ENCODE measurements around the gene CDYL2. TPM values are rescaled to one million over a fixed set of nuclear protein-coding genes. Genes with fewer than 3 reads are reported as not detected.

Gene CDYL2
- total RNA-seq, 1 experiment from 2014 or later: 8.2 TPM

DNA sequence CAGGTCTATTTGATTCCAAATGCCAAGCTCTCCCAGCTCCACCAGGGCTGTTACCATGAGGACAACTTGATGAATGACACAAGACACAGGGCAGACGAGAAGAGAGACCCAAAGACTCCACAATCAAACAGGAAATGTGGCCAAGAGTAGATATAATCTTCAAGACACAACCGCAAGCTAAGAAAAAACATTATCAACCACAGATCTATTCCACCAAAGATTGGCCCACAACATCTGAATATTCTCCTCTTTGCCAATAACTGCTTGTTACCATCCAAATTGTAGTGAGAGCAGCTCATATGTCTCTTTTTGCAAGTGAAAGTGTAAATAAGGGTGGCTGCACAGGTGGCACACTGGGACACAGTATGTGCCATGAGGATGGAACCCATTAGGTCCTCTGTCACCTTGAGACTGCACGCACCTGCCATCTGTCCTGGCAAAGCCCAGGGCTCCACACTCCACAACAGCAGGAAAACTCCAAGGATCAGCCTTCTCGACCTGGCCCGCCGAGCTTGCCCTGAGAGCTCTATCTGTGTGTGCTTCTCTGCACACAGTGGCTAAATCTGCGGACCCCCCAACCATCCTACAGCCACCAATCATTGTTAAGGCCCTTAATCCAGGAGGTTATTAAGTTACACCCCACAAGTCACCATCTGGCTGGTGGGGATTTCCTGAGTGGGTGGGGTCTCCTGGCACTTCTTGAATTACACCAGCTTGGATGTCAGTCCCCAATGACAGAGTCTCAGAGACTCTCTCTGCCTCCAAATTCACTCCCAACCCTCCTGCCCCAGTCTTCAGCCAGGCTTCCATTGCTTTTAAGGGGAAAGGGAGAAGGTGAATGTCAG is 213.1 kb downstream of the CDYL2 start (continued):
- TF ChIP-seq TEAD1 (CRISPR knock-in tag; IDR thresholded peaks at IDR 0.05) (no peak), FOXK1 (CRISPR knock-in tag; IDR thresholded peaks at IDR 0.05) (no peak), ESRRA (CRISPR knock-in tag; IDR thresholded peaks at IDR 0.05; ENCODE audit: borderline replicate concordance) (no peak)
- TF ChIP-seq, protein P1, sequence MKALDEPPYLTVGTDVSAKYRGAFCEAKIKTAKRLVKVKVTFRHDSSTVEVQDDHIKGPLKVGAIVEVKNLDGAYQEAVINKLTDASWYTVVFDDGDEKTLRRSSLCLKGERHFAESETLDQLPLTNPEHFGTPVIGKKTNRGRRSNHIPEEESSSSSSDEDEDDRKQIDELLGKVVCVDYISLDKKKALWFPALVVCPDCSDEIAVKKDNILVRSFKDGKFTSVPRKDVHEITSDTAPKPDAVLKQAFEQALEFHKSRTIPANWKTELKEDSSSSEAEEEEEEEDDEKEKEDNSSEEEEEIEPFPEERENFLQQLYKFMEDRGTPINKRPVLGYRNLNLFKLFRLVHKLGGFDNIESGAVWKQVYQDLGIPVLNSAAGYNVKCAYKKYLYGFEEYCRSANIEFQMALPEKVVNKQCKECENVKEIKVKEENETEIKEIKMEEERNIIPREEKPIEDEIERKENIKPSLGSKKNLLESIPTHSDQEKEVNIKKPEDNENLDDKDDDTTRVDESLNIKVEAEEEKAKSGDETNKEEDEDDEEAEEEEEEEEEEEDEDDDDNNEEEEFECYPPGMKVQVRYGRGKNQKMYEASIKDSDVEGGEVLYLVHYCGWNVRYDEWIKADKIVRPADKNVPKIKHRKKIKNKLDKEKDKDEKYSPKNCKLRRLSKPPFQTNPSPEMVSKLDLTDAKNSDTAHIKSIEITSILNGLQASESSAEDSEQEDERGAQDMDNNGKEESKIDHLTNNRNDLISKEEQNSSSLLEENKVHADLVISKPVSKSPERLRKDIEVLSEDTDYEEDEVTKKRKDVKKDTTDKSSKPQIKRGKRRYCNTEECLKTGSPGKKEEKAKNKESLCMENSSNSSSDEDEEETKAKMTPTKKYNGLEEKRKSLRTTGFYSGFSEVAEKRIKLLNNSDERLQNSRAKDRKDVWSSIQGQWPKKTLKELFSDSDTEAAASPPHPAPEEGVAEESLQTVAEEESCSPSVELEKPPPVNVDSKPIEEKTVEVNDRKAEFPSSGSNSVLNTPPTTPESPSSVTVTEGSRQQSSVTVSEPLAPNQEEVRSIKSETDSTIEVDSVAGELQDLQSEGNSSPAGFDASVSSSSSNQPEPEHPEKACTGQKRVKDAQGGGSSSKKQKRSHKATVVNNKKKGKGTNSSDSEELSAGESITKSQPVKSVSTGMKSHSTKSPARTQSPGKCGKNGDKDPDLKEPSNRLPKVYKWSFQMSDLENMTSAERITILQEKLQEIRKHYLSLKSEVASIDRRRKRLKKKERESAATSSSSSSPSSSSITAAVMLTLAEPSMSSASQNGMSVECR (CRISPR knock-in tag; IDR thresholded peaks at IDR 0.05; ENCODE audit: borderline replicate concordance): no peak
- TF ChIP-seq, protein P2, sequence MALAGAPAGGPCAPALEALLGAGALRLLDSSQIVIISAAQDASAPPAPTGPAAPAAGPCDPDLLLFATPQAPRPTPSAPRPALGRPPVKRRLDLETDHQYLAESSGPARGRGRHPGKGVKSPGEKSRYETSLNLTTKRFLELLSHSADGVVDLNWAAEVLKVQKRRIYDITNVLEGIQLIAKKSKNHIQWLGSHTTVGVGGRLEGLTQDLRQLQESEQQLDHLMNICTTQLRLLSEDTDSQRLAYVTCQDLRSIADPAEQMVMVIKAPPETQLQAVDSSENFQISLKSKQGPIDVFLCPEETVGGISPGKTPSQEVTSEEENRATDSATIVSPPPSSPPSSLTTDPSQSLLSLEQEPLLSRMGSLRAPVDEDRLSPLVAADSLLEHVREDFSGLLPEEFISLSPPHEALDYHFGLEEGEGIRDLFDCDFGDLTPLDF (CRISPR knock-in tag; IDR thresholded peaks at IDR 0.05): no peak

DNA sequence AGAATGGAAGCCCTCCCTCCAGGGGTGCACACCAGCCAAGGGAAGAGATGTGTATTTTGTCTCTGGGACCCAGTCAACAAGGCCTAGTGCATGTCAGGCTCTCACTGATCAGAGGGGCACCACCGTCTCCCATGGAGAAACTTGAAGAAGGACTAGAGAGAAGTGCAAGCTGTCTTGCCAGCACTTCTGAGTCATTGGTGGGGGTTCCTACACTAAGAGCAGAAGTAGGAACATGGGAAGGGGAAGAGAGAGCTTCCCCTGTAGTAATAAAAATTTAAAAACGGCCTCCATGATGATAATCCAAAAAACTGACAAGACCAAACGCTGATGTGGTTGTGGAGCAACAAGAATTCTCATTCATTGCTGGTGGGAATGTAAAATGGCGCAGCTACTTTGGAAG is 217.3 kb downstream of the CDYL2 start:
- Mint-ChIP-seq H3K27ac (no peak overlapping the region), H3K9me3 (peaks cover 39% of the 10 kb centered on the region), H3K27me3 (ENCODE audit: low read depth) (no peaks in the 10 kb centered on the region), H3K4me1 (no peaks in the 10 kb centered on the region), H3K36me3 (no peaks in the 10 kb centered on the region), H3K4me3 (no peak overlapping the region)
- no peak for DNase-seq (ENCODE audit: low spot score)
- no peak for TF ChIP-seq ZNF232 (CRISPR knock-in tag; IDR thresholded peaks at IDR 0.05)
- TF ChIP-seq ZNF396 (CRISPR knock-in tag; IDR thresholded peaks at IDR 0.05; ENCODE audit: borderline replicate concordance): no peak
- TF ChIP-seq, protein P3, sequence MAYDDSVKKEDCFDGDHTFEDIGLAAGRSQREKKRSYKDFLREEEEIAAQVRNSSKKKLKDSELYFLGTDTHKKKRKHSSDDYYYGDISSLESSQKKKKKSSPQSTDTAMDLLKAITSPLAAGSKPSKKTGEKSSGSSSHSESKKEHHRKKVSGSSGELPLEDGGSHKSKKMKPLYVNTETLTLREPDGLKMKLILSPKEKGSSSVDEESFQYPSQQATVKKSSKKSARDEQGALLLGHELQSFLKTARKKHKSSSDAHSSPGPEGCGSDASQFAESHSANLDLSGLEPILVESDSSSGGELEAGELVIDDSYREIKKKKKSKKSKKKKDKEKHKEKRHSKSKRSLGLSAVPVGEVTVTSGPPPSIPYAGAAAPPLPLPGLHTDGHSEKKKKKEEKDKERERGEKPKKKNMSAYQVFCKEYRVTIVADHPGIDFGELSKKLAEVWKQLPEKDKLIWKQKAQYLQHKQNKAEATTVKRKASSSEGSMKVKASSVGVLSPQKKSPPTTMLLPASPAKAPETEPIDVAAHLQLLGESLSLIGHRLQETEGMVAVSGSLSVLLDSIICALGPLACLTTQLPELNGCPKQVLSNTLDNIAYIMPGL (CRISPR knock-in tag; IDR thresholded peaks at IDR 0.05): no peak
- TF ChIP-seq ZNF138 (CRISPR knock-in tag; conservative IDR thresholded peaks at IDR 0.05): no peak
- TF ChIP-seq SMAD4 (CRISPR knock-in tag; IDR thresholded peaks at IDR 0.05): no peak
- TF ChIP-seq, protein P4, sequence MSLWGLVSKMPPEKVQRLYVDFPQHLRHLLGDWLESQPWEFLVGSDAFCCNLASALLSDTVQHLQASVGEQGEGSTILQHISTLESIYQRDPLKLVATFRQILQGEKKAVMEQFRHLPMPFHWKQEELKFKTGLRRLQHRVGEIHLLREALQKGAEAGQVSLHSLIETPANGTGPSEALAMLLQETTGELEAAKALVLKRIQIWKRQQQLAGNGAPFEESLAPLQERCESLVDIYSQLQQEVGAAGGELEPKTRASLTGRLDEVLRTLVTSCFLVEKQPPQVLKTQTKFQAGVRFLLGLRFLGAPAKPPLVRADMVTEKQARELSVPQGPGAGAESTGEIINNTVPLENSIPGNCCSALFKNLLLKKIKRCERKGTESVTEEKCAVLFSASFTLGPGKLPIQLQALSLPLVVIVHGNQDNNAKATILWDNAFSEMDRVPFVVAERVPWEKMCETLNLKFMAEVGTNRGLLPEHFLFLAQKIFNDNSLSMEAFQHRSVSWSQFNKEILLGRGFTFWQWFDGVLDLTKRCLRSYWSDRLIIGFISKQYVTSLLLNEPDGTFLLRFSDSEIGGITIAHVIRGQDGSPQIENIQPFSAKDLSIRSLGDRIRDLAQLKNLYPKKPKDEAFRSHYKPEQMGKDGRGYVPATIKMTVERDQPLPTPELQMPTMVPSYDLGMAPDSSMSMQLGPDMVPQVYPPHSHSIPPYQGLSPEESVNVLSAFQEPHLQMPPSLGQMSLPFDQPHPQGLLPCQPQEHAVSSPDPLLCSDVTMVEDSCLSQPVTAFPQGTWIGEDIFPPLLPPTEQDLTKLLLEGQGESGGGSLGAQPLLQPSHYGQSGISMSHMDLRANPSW (CRISPR knock-in tag; conservative IDR thresholded peaks at IDR 0.05; ENCODE audit: low read depth): no peak
- no peak for TF ChIP-seq FOXP1 (CRISPR knock-in tag; IDR thresholded peaks at IDR 0.05; ENCODE audit: borderline replicate concordance)
- no peak for TF ChIP-seq GTF2I (CRISPR knock-in tag; conservative IDR thresholded peaks at IDR 0.05)
- no peak for TF ChIP-seq ATF1 (CRISPR knock-in tag; IDR thresholded peaks at IDR 0.05)
- TF ChIP-seq, protein P2 (CRISPR knock-in tag; IDR thresholded peaks at IDR 0.05): no peak
- TF ChIP-seq, protein P5, sequence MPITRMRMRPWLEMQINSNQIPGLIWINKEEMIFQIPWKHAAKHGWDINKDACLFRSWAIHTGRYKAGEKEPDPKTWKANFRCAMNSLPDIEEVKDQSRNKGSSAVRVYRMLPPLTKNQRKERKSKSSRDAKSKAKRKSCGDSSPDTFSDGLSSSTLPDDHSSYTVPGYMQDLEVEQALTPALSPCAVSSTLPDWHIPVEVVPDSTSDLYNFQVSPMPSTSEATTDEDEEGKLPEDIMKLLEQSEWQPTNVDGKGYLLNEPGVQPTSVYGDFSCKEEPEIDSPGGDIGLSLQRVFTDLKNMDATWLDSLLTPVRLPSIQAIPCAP (CRISPR knock-in tag; IDR thresholded peaks at IDR 0.05): no peak
- TF ChIP-seq RORB (CRISPR knock-in tag; IDR thresholded peaks at IDR 0.05): no peak
- no peak for ATAC-seq
- ChIA-PET CTCF (no interaction called here), POLR2A (no interaction called here)
